Neural crest cell (in vitro differentiated cells): Measurements from ENCODE around the gene CIAO2B. TPM values are rescaled to one million over a fixed set of nuclear protein-coding genes. Genes with fewer than 3 reads are reported as not detected.
A peak's percentile ranks its signal among the peaks of the same experiment; 100 is the strongest.
"Not testable (repeated sequence)": the region's sequence is repeated elsewhere in the genome, so short reads cannot be mapped to it uniquely, and the experiment has no call there.

Experiments used
- DNase-seq: peaks from one replicate; pipeline ENCODE4 v3.0.0; 2021; ENCODE audit warnings: low read depth, mixed read lengths, low spot score
- H3K27ac Mint-ChIP-seq: one replicate; pipeline ENCODE4 v1.8.0; 2021; ENCODE audit warnings: mild to moderate bottlenecking, mixed read lengths; ENCODE audit not compliant: unreplicated experiment
- H3K27me3 Mint-ChIP-seq: 2 replicates; pipeline ENCODE4 v1.8.0; 2021; ENCODE audit warnings: low read depth, mild to moderate bottlenecking, mixed read lengths
- H3K36me3 Mint-ChIP-seq: 2 replicates; pipeline ENCODE4 v1.8.0; 2021; ENCODE audit warnings: low read depth, mild to moderate bottlenecking, mixed read lengths
- H3K4me1 Mint-ChIP-seq: 2 replicates; pipeline ENCODE4 v1.8.0; 2021; ENCODE audit warnings: mixed read lengths
- H3K4me3 Mint-ChIP-seq: one replicate; pipeline ENCODE4 v1.8.0; 2021; ENCODE audit warnings: mild to moderate bottlenecking, mixed read lengths
- H3K9me3 Mint-ChIP-seq: 2 replicates; pipeline ENCODE4 v1.8.0; 2021; ENCODE audit warnings: mixed read lengths
- total RNA-seq: library from RNA; stranded (reverse); gene quantifications from 2 replicates; pipeline ENCODE4 v1.2.1, GENCODE V29; 2021
- TF ChIP-seq, protein P1 (sequence below): fragments of 200-600 bp; sonication (generic); conservative IDR thresholded peaks from 2 replicates; pipeline ENCODE4 v1.5.0; 2021; ENCODE audit warnings: antibody characterized with exemption, mild to moderate bottlenecking

CIAO2B gene
- total RNA-seq, 1 donor from 2014 or later, result 73.8 TPM

DNA sequence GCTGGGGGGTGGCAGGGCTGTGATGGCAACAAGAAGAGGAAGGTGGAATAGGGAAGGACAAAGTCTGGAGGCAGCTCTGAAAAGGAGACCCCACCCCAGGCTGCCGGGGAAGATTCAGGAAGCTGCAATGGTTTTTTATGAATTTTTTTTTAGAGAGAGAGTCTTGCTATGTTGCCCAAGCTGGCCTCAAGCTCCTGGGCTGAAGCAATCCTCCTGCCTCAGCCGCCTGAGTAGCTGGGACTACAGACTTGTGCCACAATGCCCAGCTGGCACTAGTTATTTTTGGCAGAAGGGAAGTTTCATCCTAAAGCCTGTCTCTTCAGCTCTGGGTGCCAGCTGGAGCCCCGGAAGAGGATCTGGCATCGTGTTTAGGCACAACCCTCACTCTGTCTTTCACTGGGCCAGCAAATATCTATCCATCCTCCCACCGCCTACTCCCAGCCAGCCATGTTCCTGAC is 25.5 kb upstream of the CIAO2B start:
- TF ChIP-seq, protein P1, sequence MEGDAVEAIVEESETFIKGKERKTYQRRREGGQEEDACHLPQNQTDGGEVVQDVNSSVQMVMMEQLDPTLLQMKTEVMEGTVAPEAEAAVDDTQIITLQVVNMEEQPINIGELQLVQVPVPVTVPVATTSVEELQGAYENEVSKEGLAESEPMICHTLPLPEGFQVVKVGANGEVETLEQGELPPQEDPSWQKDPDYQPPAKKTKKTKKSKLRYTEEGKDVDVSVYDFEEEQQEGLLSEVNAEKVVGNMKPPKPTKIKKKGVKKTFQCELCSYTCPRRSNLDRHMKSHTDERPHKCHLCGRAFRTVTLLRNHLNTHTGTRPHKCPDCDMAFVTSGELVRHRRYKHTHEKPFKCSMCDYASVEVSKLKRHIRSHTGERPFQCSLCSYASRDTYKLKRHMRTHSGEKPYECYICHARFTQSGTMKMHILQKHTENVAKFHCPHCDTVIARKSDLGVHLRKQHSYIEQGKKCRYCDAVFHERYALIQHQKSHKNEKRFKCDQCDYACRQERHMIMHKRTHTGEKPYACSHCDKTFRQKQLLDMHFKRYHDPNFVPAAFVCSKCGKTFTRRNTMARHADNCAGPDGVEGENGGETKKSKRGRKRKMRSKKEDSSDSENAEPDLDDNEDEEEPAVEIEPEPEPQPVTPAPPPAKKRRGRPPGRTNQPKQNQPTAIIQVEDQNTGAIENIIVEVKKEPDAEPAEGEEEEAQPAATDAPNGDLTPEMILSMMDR, result no peak
- Mint-ChIP-seq H3K4me1 (peaks cover 5% of the 10 kb centered on the region), H3K4me3 (no peak overlapping the region), H3K27ac (no peak overlapping the region), H3K36me3 (no peaks in the 10 kb centered on the region), H3K9me3 (no peaks in the 10 kb centered on the region), H3K27me3 (peaks cover 31% of the 10 kb centered on the region)
- DNase-seq, result no peak

DNA sequence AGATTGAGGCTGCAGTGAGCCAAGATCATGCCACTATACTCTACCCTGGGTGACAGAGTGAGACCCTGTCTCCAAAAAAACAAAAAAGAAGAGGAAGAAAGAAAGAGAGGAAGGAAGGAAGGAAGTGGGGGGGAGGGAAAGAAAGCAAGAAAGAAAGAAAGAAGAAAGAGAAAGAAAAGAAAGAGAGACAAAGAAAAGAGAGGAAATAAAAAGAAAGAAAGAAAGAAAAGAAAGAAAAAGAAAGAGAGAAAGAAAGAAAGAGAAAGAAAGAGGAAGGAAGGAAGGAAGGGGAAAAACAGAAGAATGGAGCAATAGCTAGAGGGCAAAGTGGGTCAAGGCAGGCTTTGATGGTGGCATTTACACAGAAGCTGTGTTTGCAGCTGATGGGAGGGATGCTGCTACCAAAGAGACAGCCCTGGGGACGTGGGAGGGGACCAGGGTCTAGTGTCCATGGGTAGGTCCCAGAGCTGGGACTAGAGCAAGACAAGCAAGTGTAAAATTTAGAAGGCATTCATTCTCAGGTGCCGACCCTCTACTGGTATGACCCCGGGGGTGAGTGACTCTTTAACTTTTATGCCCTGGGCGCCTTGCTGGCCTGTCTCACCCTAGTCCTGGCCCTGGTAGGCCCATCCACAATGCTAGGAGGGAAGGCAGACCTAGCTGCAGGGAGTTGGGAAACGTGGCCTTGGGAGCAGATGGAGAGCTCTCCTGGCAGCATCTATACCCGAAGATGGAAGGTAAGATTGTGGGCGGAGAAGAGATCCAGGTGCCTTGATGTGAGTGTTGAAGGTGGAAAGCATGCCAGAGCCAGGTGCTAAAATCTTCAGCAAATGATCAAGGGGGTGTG is 24.9 kb upstream of the CIAO2B start:
- TF ChIP-seq, protein P1, result no peak
- H3K4me3 Mint-ChIP-seq, result no peak overlapping the region
- peaks cover 5% of the 10 kb centered on the region for H3K4me1 Mint-ChIP-seq
- no peaks in the 10 kb centered on the region for H3K9me3 Mint-ChIP-seq
- H3K27me3 Mint-ChIP-seq, result peaks cover 33% of the 10 kb centered on the region
- DNase-seq, result no peak
- no peak overlapping the region for H3K27ac Mint-ChIP-seq
- no peaks in the 10 kb centered on the region for H3K36me3 Mint-ChIP-seq

GRCh38 chr16:66956154-66956457 is 21.9 kb upstream of the CIAO2B start:
- not testable (repeated sequence) for H3K4me1 Mint-ChIP-seq, DNase-seq, H3K27ac Mint-ChIP-seq, H3K36me3 Mint-ChIP-seq, H3K4me3 Mint-ChIP-seq, H3K9me3 Mint-ChIP-seq
- H3K27me3 Mint-ChIP-seq, result peaks cover 51% of the 10 kb centered on the region

DNA sequence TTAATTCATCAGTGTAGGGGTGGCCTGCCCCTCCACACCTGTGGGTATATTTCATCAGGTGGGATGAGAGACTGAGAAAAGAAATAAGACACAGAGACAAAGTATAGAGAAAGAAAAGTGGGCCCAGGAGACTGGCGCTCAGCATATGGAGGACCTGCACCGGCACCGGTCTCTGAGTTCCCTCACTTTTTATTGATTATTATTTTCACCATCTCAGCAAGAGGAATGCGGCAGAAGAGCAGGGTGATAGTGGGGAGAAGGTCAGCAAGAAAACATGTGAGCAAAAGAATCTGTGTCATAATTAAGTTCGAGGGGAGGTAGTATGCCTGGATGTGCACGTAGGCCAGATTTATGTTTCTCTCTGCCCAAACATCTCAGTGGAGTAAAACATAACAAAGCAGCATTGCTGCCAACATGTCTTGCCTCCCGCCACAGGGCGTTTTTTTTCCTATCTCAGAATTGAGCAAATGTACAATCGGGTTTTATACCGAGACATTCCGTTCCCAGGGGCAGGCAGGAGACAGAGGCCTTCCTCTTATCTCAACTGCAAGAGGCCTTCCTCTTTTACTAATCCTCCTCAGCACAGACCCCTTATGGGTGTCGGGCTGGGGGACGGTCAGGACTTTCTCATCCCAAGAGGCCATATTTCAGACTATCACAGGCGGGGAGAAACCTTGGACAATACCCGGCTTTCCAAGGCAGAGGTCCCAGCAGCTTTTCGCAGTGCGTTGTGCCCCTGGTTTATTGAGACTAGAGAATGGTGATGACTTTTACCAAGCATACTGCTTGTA is 21.4 kb upstream of the CIAO2B start:
- not testable (repeated sequence) for DNase-seq, H3K9me3 Mint-ChIP-seq, H3K4me3 Mint-ChIP-seq, H3K36me3 Mint-ChIP-seq, H3K27ac Mint-ChIP-seq, H3K4me1 Mint-ChIP-seq
- peaks cover 53% of the 10 kb centered on the region for H3K27me3 Mint-ChIP-seq

- peaks cover 60% of the 10 kb centered on the region for H3K27me3 Mint-ChIP-seq
- H3K4me3 Mint-ChIP-seq, result peak overlapping the region; percentile 5
- peak; percentile 70 for DNase-seq
- H3K9me3 Mint-ChIP-seq, result no peaks in the 10 kb centered on the region
- no peaks in the 10 kb centered on the region for H3K4me1 Mint-ChIP-seq
- TF ChIP-seq, protein P1, result peak; percentile 83
- H3K36me3 Mint-ChIP-seq, result no peaks in the 10 kb centered on the region
- no peak overlapping the region for H3K27ac Mint-ChIP-seq
These were observed 20.0 kb upstream of the CIAO2B start for GRCh38 chr16:66954097-66954659.

DNA sequence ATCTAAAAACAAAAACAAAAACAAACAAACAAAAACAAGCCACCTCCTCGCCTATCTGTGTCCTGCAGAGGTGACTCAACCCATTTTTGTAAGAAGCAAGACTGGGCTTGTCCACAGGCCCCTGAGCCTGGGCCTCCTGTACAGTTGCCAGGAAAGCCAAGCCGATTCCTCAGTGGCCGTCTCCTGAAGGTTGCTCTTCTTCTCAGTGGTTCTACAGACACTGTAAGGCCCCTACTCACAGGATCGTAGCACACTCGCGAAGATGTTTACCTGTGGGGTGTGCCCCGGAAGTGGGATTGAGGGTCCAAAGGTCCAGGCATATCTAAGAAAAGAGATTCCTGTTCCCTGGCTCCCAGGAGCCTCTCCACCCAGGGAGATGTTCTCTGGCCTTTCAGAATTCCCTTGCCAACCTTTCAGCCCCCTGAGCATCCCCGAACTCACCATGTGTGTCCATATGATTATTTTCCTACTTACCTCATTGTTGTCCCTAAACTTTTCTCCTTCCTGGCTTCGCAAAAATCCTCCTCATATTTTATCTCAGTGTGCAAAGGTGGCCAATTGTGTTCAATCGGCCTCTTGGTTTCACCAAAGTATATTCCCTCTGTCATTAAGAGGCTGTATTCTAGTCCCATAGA is 19.4 kb upstream of the CIAO2B start:
- Mint-ChIP-seq H3K27ac (no peak overlapping the region), H3K27me3 (peaks cover 55% of the 10 kb centered on the region), H3K36me3 (no peaks in the 10 kb centered on the region), H3K4me1 (no peaks in the 10 kb centered on the region), H3K4me3 (peak overlapping the region; percentile 5), H3K9me3 (no peaks in the 10 kb centered on the region)
- TF ChIP-seq, protein P1, result no peak
- no peak for DNase-seq
